ENCODE results near the gene BCL2L12.

The BCL2L12 gene

DNA sequence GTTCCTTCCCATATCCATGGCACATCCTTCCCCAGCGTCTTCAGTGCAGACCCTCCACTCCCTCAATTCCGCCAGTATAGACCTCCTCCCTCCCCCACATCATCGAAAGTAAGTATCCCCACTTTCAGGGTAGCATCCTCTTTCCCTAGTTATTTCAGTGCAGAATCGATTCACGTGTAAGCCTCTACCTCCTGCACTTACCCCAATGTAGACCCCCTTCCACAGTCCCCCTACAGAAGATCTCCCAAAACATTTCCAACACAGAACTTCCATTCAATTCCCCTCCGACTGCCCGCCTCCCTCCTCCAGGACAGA, 740 bp upstream of the BCL2L12 start:
- WGBS (ENCODE audit: extremely low coverage, insufficient coverage, low lambda C conversion rate) = no CpG with 5 or more reads among the region's 7 CpGs
- Histone ChIP-seq H3K27me3 (ENCODE audit: insufficient read depth, low read length, poor library complexity) (no peaks in the 10 kb centered on the region), H3K4ac (ENCODE audit: low read depth, low read length) (no peak overlapping the region), H3K4me1 (ENCODE audit: control insufficient read depth, low read depth, low read length) (peaks cover 2% of the 10 kb centered on the region), H2BK120ac (ENCODE audit: low read depth, low read length) (no peak overlapping the region), H3K79me2 (ENCODE audit: control insufficient read depth, insufficient read depth, low read length) (peaks cover 19% of the 10 kb centered on the region), H3K4me2 (ENCODE audit: low read length) (peak overlapping the region; percentile 100), H3K9ac (ENCODE audit: low read length) (peak overlapping the region; percentile 99), H2AK5ac (ENCODE audit: low read length) (peak overlapping the region; percentile 99), H3K36me3 (ENCODE audit: control insufficient read depth, insufficient read depth, low read length) (peaks cover 6% of the 10 kb centered on the region), H3K4me3 (ENCODE audit: low read length) (peak overlapping the region; percentile 99), H2BK15ac (replicated peaks; ENCODE audit: low read depth) (no peak overlapping the region), H3K79me1 (ENCODE audit: low read length) (peaks cover 20% of the 10 kb centered on the region), H3K56ac (ENCODE audit: low read length) (peak overlapping the region; percentile 99), H3K27ac (ENCODE audit: low read depth, low read length) (peak overlapping the region; percentile 55), H4K8ac (ENCODE audit: low read depth, low read length) (no peak overlapping the region), H3K18ac (ENCODE audit: low read length) (no peak overlapping the region), H2BK5ac (ENCODE audit: low read length) (peak overlapping the region; percentile 78), H3K23ac (ENCODE audit: low read length) (peak overlapping the region; percentile 94), H4K5ac (ENCODE audit: low read length) (no peak overlapping the region)
- peak; percentile 32 for DNase-seq

DNA sequence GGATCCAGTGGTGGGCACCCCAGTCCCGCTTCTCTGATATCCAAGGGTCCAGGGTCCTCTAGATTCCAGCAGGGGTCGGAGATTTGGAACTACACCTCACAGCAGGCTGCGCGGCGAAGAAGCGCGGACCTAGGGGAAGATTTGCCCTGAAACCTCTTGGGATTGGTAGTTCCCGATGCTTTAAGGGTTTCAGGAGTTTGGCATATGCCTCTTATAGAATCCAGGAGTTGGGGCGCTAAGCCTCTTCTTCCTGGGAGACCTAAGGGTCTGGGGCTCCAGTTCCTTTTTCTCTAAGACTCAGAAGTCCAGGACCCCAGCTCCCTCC, 349 bp downstream of the BCL2L12 start:
- Histone ChIP-seq H4K5ac (ENCODE audit: low read length) (no peak overlapping the region), H3K4me3 (ENCODE audit: low read length) (peak overlapping the region; percentile 45), H2BK120ac (ENCODE audit: low read depth, low read length) (no peak overlapping the region), H3K4me1 (ENCODE audit: control insufficient read depth, low read depth, low read length) (peaks cover 2% of the 10 kb centered on the region), H3K79me1 (ENCODE audit: low read length) (peaks cover 20% of the 10 kb centered on the region), H2BK15ac (replicated peaks; ENCODE audit: low read depth) (no peak overlapping the region), H3K36me3 (ENCODE audit: control insufficient read depth, insufficient read depth, low read length) (peaks cover 5% of the 10 kb centered on the region), H3K79me2 (ENCODE audit: control insufficient read depth, insufficient read depth, low read length) (peaks cover 19% of the 10 kb centered on the region), H4K8ac (ENCODE audit: low read depth, low read length) (no peak overlapping the region), H2AK5ac (ENCODE audit: low read length) (peak overlapping the region; percentile 72), H3K4ac (ENCODE audit: low read depth, low read length) (peak overlapping the region; percentile 77), H3K27ac (ENCODE audit: low read depth, low read length) (no peak overlapping the region), H3K9ac (ENCODE audit: low read length) (peak overlapping the region; percentile 68), H2BK5ac (ENCODE audit: low read length) (no peak overlapping the region), H3K18ac (ENCODE audit: low read length) (peak overlapping the region; percentile 85), H3K23ac (ENCODE audit: low read length) (no peak overlapping the region), H3K4me2 (ENCODE audit: low read length) (peak overlapping the region; percentile 89), H3K56ac (ENCODE audit: low read length) (peak overlapping the region; percentile 74), H3K27me3 (ENCODE audit: insufficient read depth, low read length, poor library complexity) (no peaks in the 10 kb centered on the region)
- DNase-seq = no peak
- WGBS (ENCODE audit: extremely low coverage, insufficient coverage, low lambda C conversion rate) = no CpG with 5 or more reads among the region's 9 CpGs

DNA sequence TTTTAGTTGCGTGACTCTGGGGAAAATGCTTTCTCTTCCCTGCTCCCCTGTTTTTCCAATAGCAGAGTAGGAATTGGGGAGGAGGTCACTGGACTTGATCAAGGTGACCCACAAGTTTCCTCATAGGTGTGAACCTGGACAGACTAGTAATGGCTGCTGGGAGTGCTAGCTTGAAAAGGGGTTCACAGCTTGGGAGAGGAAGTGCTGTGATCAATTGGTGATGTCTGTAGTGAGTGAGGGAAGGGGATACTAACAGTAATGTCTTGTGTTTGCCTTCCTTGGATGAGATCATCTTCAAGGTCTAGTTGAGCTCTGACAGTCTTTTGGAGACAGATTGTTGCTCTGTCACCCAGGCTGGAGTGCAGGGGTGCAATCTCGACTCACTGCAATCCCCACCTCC, 1.7 kb downstream of the BCL2L12 start:
- Histone ChIP-seq H3K36me3 (ENCODE audit: control insufficient read depth, insufficient read depth, low read length) (no peaks in the 10 kb centered on the region), H3K27me3 (ENCODE audit: insufficient read depth, low read length, poor library complexity) (no peaks in the 10 kb centered on the region), H3K27ac (ENCODE audit: low read depth, low read length) (no peak overlapping the region), H3K18ac (ENCODE audit: low read length) (no peak overlapping the region), H3K9ac (ENCODE audit: low read length) (peak overlapping the region; percentile 68), H3K4me2 (ENCODE audit: low read length) (no peak overlapping the region), H3K56ac (ENCODE audit: low read length) (no peak overlapping the region), H4K8ac (ENCODE audit: low read depth, low read length) (no peak overlapping the region), H3K4me1 (ENCODE audit: control insufficient read depth, low read depth, low read length) (peaks cover 2% of the 10 kb centered on the region), H2AK5ac (ENCODE audit: low read length) (no peak overlapping the region), H3K79me2 (ENCODE audit: control insufficient read depth, insufficient read depth, low read length) (peaks cover 19% of the 10 kb centered on the region), H2BK120ac (ENCODE audit: low read depth, low read length) (no peak overlapping the region), H4K5ac (ENCODE audit: low read length) (no peak overlapping the region), H2BK15ac (replicated peaks; ENCODE audit: low read depth) (no peak overlapping the region), H3K4ac (ENCODE audit: low read depth, low read length) (no peak overlapping the region), H2BK5ac (ENCODE audit: low read length) (no peak overlapping the region), H3K4me3 (ENCODE audit: low read length) (no peak overlapping the region), H3K79me1 (ENCODE audit: low read length) (peaks cover 20% of the 10 kb centered on the region), H3K23ac (ENCODE audit: low read length) (no peak overlapping the region)
- no peak for DNase-seq
- WGBS (ENCODE audit: extremely low coverage, insufficient coverage, low lambda C conversion rate) = no CpG with 5 or more reads among the region's 2 CpGs

DNA sequence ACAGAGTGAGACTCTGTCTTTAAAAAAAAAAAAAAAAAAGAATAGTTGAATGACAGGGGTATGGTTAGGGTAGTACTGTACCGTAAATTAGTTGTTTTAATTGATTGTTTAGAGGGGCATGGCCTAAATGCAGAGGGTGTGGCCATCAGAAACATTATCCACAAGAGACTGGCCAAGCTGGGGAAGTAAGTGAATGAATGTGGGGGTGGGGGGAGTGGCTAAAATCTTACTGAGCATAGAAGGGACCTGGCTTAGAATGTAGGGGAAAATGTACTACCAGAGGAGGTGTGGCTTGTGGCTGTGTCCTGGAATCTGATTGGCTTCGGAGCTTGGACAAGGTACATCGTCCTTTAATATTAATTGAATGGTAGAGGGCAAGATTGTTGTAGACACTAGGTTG, 3.8 kb downstream of the BCL2L12 start:
- H3K23ac ChIP-seq (ENCODE audit: low read length) = no peak overlapping the region
- no peak overlapping the region for H2BK15ac ChIP-seq (replicated peaks; ENCODE audit: low read depth)
- no peak overlapping the region for H2AK5ac ChIP-seq (ENCODE audit: low read length)
- peaks cover 19% of the 10 kb centered on the region for H3K79me2 ChIP-seq (ENCODE audit: control insufficient read depth, insufficient read depth, low read length)
- no peak overlapping the region for H2BK5ac ChIP-seq (ENCODE audit: low read length)
- no peak overlapping the region for H3K56ac ChIP-seq (ENCODE audit: low read length)
- H4K8ac ChIP-seq (ENCODE audit: low read depth, low read length) = no peak overlapping the region
- no CpG with 5 or more reads among the region's 3 CpGs for WGBS (ENCODE audit: extremely low coverage, insufficient coverage, low lambda C conversion rate)
- H3K4me3 ChIP-seq (ENCODE audit: low read length) = no peak overlapping the region
- H3K4me2 ChIP-seq (ENCODE audit: low read length) = no peak overlapping the region
- H3K18ac ChIP-seq (ENCODE audit: low read length) = no peak overlapping the region
- no peak overlapping the region for H4K5ac ChIP-seq (ENCODE audit: low read length)
- peaks cover 2% of the 10 kb centered on the region for H3K4me1 ChIP-seq (ENCODE audit: control insufficient read depth, low read depth, low read length)
- H3K9ac ChIP-seq (ENCODE audit: low read length) = no peak overlapping the region
- no peak overlapping the region for H3K27ac ChIP-seq (ENCODE audit: low read depth, low read length)
- H3K36me3 ChIP-seq (ENCODE audit: control insufficient read depth, insufficient read depth, low read length) = peaks cover 1% of the 10 kb centered on the region
- H3K4ac ChIP-seq (ENCODE audit: low read depth, low read length) = no peak overlapping the region
- DNase-seq = no peak
- H3K79me1 ChIP-seq (ENCODE audit: low read length) = peaks cover 17% of the 10 kb centered on the region
- no peak overlapping the region for H2BK120ac ChIP-seq (ENCODE audit: low read depth, low read length)
- no peaks in the 10 kb centered on the region for H3K27me3 ChIP-seq (ENCODE audit: insufficient read depth, low read length, poor library complexity)

DNA sequence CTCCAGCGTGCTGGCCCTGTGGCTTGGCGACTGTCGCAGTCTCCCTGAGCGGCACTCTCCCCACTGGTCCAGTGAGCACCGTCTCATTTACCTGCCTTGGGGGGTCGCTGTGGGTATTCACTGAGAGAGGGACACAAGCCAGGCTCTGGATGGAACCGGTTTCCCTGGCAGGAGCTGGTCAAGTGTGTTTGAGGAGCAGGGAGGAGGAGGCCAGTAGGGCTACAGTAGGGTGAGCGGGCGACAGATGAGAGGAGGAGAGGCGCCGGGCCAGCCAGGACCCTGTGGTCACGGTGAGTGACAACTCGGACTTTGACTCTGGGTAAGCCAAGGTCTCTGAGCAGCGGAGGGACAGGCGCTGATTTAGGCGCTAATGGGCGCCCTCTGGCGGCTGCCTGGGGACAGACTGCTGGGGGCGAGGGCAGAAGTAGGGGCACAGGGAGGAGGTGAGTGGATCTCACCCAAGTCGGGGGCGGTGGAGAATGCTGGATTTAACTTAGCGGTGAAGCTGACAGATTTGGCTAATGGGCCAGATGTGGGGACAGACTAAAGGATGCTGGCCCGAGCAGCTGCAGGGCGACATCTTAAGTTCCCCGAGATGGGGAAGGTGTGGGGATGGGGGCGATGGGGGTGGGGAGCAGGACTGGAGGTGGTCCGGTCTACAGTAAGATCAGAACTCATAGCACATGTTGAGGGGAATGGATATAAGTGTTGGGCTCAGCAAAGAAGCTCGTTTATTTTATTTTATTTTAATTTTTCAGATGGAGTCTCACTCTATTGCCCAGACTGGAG, 6.6 kb downstream of the BCL2L12 start:
- Histone ChIP-seq H3K4me3 (ENCODE audit: low read length) (no peak overlapping the region), H3K27ac (ENCODE audit: low read depth, low read length) (peak overlapping the region; percentile 10)

More for the DNA sequence above, 6.6 kb downstream of the BCL2L12 start:
- Histone ChIP-seq H2BK15ac (replicated peaks; ENCODE audit: low read depth) (no peak overlapping the region), H3K18ac (ENCODE audit: low read length) (no peak overlapping the region), H3K9ac (ENCODE audit: low read length) (peak overlapping the region; percentile 46), H4K5ac (ENCODE audit: low read length) (no peak overlapping the region), H3K36me3 (ENCODE audit: control insufficient read depth, insufficient read depth, low read length) (peaks cover 1% of the 10 kb centered on the region), H4K8ac (ENCODE audit: low read depth, low read length) (no peak overlapping the region), H3K4me1 (ENCODE audit: control insufficient read depth, low read depth, low read length) (no peaks in the 10 kb centered on the region), H2BK5ac (ENCODE audit: low read length) (no peak overlapping the region), H3K23ac (ENCODE audit: low read length) (no peak overlapping the region), H3K4ac (ENCODE audit: low read depth, low read length) (no peak overlapping the region), H3K4me2 (ENCODE audit: low read length) (peak overlapping the region; percentile 14), H3K79me2 (ENCODE audit: control insufficient read depth, insufficient read depth, low read length) (peaks cover 4% of the 10 kb centered on the region), H2AK5ac (ENCODE audit: low read length) (no peak overlapping the region), H3K56ac (ENCODE audit: low read length) (peak overlapping the region; percentile 73), H3K79me1 (ENCODE audit: low read length) (peaks cover 7% of the 10 kb centered on the region), H3K27me3 (ENCODE audit: insufficient read depth, low read length, poor library complexity) (no peaks in the 10 kb centered on the region), H2BK120ac (ENCODE audit: low read depth, low read length) (no peak overlapping the region)
- WGBS (ENCODE audit: extremely low coverage, insufficient coverage, low lambda C conversion rate) = no CpG with 5 or more reads among the region's 28 CpGs
- peak; percentile 92 for DNase-seq
